H1 (cell line): ENCODE measurements around the gene NLRP7. TPM values are rescaled to one million over a fixed set of nuclear protein-coding genes. Genes with fewer than 3 reads are reported as not detected.

Source experiments
- CTCF ChIA-PET: fragments of 300-600 bp; sonication (Branson Sonifier 250); formaldehyde crosslinking; loops from one replicate; lab custom pipeline; 2021; ENCODE audit not compliant: partially characterized antibody; lab: Charles Lee
- POLR2A ChIA-PET: fragments of 300-600 bp; sonication (Branson Sonifier 250); formaldehyde crosslinking; loops from one replicate; lab custom pipeline; 2021; ENCODE audit warnings: inconsistent platforms; ENCODE audit not compliant: partially characterized antibody; lab: Charles Lee
- DNase-seq, 2 experiments: peaks; one replicate each; pipeline versions ENCODE4 v3.0.0 to v3.0.0-alpha.2; 2010 to 2022; ENCODE audit warnings: low spot score in 2 of 2, low read depth in 1 of 2, mixed read lengths in 1 of 2
- FAIRE-seq: peaks from 2 replicates; lab custom pipeline; 2011; peaks lifted over from hg19 to GRCh38; lab: Jason Lieb, UNC
- H2AFZ ChIP-seq: 2 replicates; pipeline ENCODE4 v1.8.1; 2012; ENCODE audit warnings: low read length, inconsistent platforms
- H2AK5ac ChIP-seq: 2 replicates; pipeline ENCODE4 v1.6.1; 2013; ENCODE audit warnings: low read depth, low read length
- H2BK120ac ChIP-seq: replicated peaks from 2 replicates; pipeline ENCODE3; 2013; ENCODE audit warnings: low read depth, low read length, inconsistent platforms
- H2BK12ac ChIP-seq: 2 replicates; pipeline ENCODE4 v1.6.1; 2013; ENCODE audit warnings: low read depth, low read length
- H2BK15ac ChIP-seq: 2 replicates; pipeline ENCODE4 v1.6.1; 2013; ENCODE audit warnings: low read length
- H2BK20ac ChIP-seq: 2 replicates; pipeline ENCODE4 v1.6.1; 2013; ENCODE audit warnings: low read length
- H2BK5ac ChIP-seq: 2 replicates; pipeline ENCODE4 v1.6.1; 2013; ENCODE audit warnings: low read depth, low read length
- H3K14ac ChIP-seq: 2 replicates; pipeline ENCODE4 v1.6.1; 2013; ENCODE audit warnings: inconsistent platforms; ENCODE audit not compliant: insufficient read length
- H3K18ac ChIP-seq: 2 replicates; pipeline ENCODE4 v1.6.1; 2013; ENCODE audit warnings: low read length; ENCODE audit errors: extremely low read depth
- H3K23ac ChIP-seq: 2 replicates; pipeline ENCODE4 v1.6.1; 2013; ENCODE audit warnings: inconsistent platforms; ENCODE audit not compliant: insufficient read length
- H3K23me2 ChIP-seq: 2 replicates; pipeline ENCODE4 v1.6.1; 2013; ENCODE audit warnings: low read depth, low read length
- H3K27ac ChIP-seq: 2 replicates; pipeline ENCODE4 v1.6.1; 2011; ENCODE audit warnings: low read depth, low read length, inconsistent platforms
- H3K27me3 ChIP-seq, 4 experiments: replicated peaks in 1 of 4; 1 replicate in 1 of 4; 2 replicates in 3 of 4; pipeline versions ENCODE4 v1.6.1 to v1.8.1; 2011 to 2013; ENCODE audit warnings: low read length in 3 of 4, mild to moderate bottlenecking in 3 of 4, inconsistent platforms in 2 of 4, mixed read lengths in 2 of 4, moderate library complexity in 1 of 4; ENCODE audit not compliant: control insufficient read depth in 3 of 4, insufficient read depth in 3 of 4; ENCODE audit errors: extremely low read depth in 1 of 4
- H3K36me3 ChIP-seq, 4 experiments: 2 replicates each; pipeline versions ENCODE4 v1.6.1 to v1.8.1; 2011 to 2013; ENCODE audit warnings: mild to moderate bottlenecking in 4 of 4, low read length in 3 of 4, moderate library complexity in 2 of 4, control low read depth in 1 of 4, inconsistent platforms in 1 of 4; ENCODE audit not compliant: insufficient read depth in 4 of 4, control insufficient read depth in 2 of 4
- H3K4ac ChIP-seq: replicated peaks from 2 replicates; pipeline ENCODE3; 2013; ENCODE audit warnings: low read length, low read depth, mixed read lengths, inconsistent platforms; ENCODE audit not compliant: insufficient read length
- H3K4me1 ChIP-seq, 4 experiments: replicated peaks in 1 of 4; 1 replicate in 1 of 4; 2 replicates in 3 of 4; pipeline versions ENCODE4 v1.6.1 to v1.8.1; 2011 to 2013; ENCODE audit warnings: low read length in 3 of 4, inconsistent platforms in 2 of 4, mixed read lengths in 1 of 4; ENCODE audit not compliant: insufficient read depth in 4 of 4, control insufficient read depth in 3 of 4
- H3K4me2 ChIP-seq, 2 experiments: 2 replicates each; pipeline versions ENCODE4 v1.6.1 to v1.8.1; 2011 to 2013; ENCODE audit warnings: low read depth in 2 of 2, low read length in 2 of 2, control low read depth in 1 of 2, inconsistent platforms in 1 of 2, mild to moderate bottlenecking in 1 of 2; ENCODE audit not compliant: insufficient read depth in 1 of 2
- H3K4me3 ChIP-seq, 4 experiments: fragments of 200-600, 300-600 bp in 1 of 4; sonication (generic), shearing (Covaris generic), sonication (Bioruptor Twin) in 1 of 4; 2 replicates each; pipeline versions ENCODE4 v1.5.1 to v1.8.1; 2011 to 2016; ENCODE audit warnings: low read length in 4 of 4, low read depth in 3 of 4, control low read depth in 2 of 4, inconsistent platforms in 2 of 4, mild to moderate bottlenecking in 2 of 4, mixed read lengths in 1 of 4, moderate library complexity in 1 of 4; ENCODE audit not compliant: insufficient read depth in 2 of 4; ENCODE audit errors: extremely low read depth in 1 of 4
- H3K56ac ChIP-seq: replicated peaks from 2 replicates; pipeline ENCODE3; 2013; ENCODE audit warnings: low read depth, mild to moderate bottlenecking, mixed read lengths, low read length, inconsistent platforms; ENCODE audit not compliant: insufficient read length
- H3K79me1 ChIP-seq: 2 replicates; pipeline ENCODE4 v1.6.1; 2013; ENCODE audit warnings: low read depth, low read length, control low read depth
- H3K79me2 ChIP-seq, 2 experiments: 2 replicates each; pipeline versions ENCODE4 v1.6.1 to v1.8.1; 2012 to 2013; ENCODE audit warnings: low read length in 2 of 2, mild to moderate bottlenecking in 2 of 2, inconsistent platforms in 1 of 2; ENCODE audit not compliant: insufficient read depth in 2 of 2, control insufficient read depth in 1 of 2
- H3K9ac ChIP-seq, 4 experiments: replicated peaks in 1 of 4; 1 replicate in 1 of 4; 2 replicates in 3 of 4; pipeline versions ENCODE4 v1.6.1 to v1.8.1; 2011 to 2013; ENCODE audit warnings: low read depth in 3 of 4, low read length in 3 of 4, control low read depth in 2 of 4, mild to moderate bottlenecking in 2 of 4, moderate library complexity in 2 of 4, inconsistent platforms in 1 of 4; ENCODE audit errors: extremely low read depth in 1 of 4
- H3K9me3 ChIP-seq, 2 experiments: 2 replicates each; pipeline versions ENCODE4 v1.6.1 to v1.8.1; 2012 to 2013; ENCODE audit warnings: mild to moderate bottlenecking in 2 of 2, moderate library complexity in 2 of 2, control low read depth in 1 of 2, inconsistent platforms in 1 of 2, low read depth in 1 of 2, low read length in 1 of 2, mixed read lengths in 1 of 2; ENCODE audit not compliant: insufficient read depth in 2 of 2
- H4K20me1 ChIP-seq, 2 experiments: replicated peaks in 1 of 2; 2 replicates each; pipeline versions ENCODE3 to v1.8.1; 2011 to 2013; ENCODE audit warnings: inconsistent platforms in 2 of 2, low read length in 2 of 2, mild to moderate bottlenecking in 1 of 2; ENCODE audit not compliant: insufficient read depth in 2 of 2, control insufficient read depth in 1 of 2
- H4K5ac ChIP-seq: 2 replicates; pipeline ENCODE4 v1.6.1; 2013; ENCODE audit warnings: low read length, low read depth, mixed read lengths, inconsistent platforms; ENCODE audit not compliant: insufficient read length
- H4K8ac ChIP-seq: 2 replicates; pipeline ENCODE4 v1.8.0; 2013; ENCODE audit warnings: mild to moderate bottlenecking, moderate library complexity, low read length, inconsistent platforms; ENCODE audit not compliant: insufficient read depth; ENCODE audit errors: extremely low read depth
- H4K91ac ChIP-seq: replicated peaks from 2 replicates; pipeline ENCODE3; 2013; ENCODE audit warnings: low read length, mixed read lengths, inconsistent platforms; ENCODE audit not compliant: insufficient read length
- RAD21 ChIP-seq, 2 experiments: IDR thresholded peaks in 1 of 2; conservative IDR thresholded peaks in 1 of 2; 2 replicates each; pipeline ENCODE4 v1.6.1; 2011; ENCODE audit warnings: low read depth in 2 of 2, low read length in 2 of 2, improper control_type of control experiment in 1 of 2, inconsistent platforms in 1 of 2, mild to moderate bottlenecking in 1 of 2, moderate library complexity in 1 of 2
- SIRT6 ChIP-seq: IDR thresholded peaks from one replicate; pipeline ENCODE4 v1.7.1; 2012; ENCODE audit warnings: low read length, inconsistent platforms
- WGBS, 2 experiments: shearing (Covaris generic) in 1 of 2; methylation state at CpG; one replicate each; pipeline versions ENCODE4 v1.1.6 to v1.1.7; 2013 to 2015; ENCODE audit warnings: low lambda C conversion rate in 2 of 2, mixed read lengths in 2 of 2, inconsistent platforms in 1 of 2, low coverage in 1 of 2, missing lambda C conversion rate in 1 of 2; ENCODE audit not compliant: insufficient replicate concordance in 2 of 2, insufficient coverage in 1 of 2, insufficient read length in 1 of 2; ENCODE audit errors: extremely low coverage in 1 of 2, missing lambda C conversion rate in 1 of 2; 5-methylcytosine and 5-hydroxymethylcytosine counted together
- polyA plus RNA-seq, 7 experiments: library from polyadenylated mRNA; depleted of rRNA in 3 of 7; stranded (reverse) in 5 of 7; unstranded in 2 of 7; fragments of >200 nt in 5 of 7; fragments of 200-250 nt in 2 of 7; gene quantifications; 1 replicate in 5 of 7; 2 replicates in 1 of 7; 4 replicates in 1 of 7; pipeline versions ENCODE4 v1.2.1 to v1.2.3, GENCODE V29; 2011 to 2013; ENCODE audit warnings: missing spikeins in 2 of 7, mixed read lengths in 2 of 7
- total RNA-seq: library from RNA; stranded (reverse); fragmentation: NEBNext Ultra II Directional; extraction: Animal tissue kit (Norgen Biotek cat#: 25700); gene quantifications from 2 replicates; pipeline ENCODE4 v1.2.1, GENCODE V29; 2021
- TF ChIP-seq, protein P1 (sequence below), 3 experiments: IDR thresholded peaks; 1 replicate in 2 of 3; 2 replicates in 1 of 3; pipeline versions ENCODE4 v1.5.1 to v1.6.1; 2011; ENCODE audit warnings: low read length in 3 of 3, mild to moderate bottlenecking in 3 of 3, inconsistent platforms in 2 of 3, low read depth in 1 of 3, moderate library complexity in 1 of 3; ENCODE audit not compliant: insufficient read depth in 1 of 3; ENCODE audit errors: control extremely low read depth in 1 of 3

The NLRP7 gene
- total and polyA plus RNA-seq, 2 of the 8 experiments (the other 6 are each of a cell fraction or from before 2014, with no cell fraction given): 0.91 to 1.2 TPM

DNA sequence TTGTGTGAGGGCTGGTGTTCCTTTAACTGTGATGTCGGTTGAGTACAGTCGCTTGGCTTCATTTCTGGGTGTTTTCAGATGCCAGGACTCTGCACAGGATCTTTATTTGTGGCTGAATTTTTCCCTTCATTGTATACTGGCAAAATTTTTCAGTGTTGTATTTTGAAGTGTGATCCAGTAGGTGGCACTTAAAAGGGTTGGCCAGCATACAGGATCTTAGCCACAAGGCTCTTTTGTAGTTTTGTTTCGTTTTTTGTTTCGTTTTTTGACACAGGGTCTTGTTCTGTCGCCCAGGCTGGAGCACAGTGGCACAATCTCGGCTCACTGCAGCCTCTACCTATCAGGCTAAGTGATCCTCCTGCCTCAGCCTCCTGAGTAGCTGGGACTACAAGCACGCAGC lies 64.6 kb downstream of the NLRP7 start:
- TF ChIP-seq RAD21 (IDR thresholded peaks at IDR 0.05 in 1 of 2, conservative IDR thresholded peaks at IDR 0.05 in 1 of 2; ENCODE audit: low read depth in 2 of 2, low read length in 2 of 2) (peak in 1 of 2 experiments; percentile 34; a peak in 1 of 4 replicates), SIRT6 (no peak)
- TF ChIP-seq, protein P1, sequence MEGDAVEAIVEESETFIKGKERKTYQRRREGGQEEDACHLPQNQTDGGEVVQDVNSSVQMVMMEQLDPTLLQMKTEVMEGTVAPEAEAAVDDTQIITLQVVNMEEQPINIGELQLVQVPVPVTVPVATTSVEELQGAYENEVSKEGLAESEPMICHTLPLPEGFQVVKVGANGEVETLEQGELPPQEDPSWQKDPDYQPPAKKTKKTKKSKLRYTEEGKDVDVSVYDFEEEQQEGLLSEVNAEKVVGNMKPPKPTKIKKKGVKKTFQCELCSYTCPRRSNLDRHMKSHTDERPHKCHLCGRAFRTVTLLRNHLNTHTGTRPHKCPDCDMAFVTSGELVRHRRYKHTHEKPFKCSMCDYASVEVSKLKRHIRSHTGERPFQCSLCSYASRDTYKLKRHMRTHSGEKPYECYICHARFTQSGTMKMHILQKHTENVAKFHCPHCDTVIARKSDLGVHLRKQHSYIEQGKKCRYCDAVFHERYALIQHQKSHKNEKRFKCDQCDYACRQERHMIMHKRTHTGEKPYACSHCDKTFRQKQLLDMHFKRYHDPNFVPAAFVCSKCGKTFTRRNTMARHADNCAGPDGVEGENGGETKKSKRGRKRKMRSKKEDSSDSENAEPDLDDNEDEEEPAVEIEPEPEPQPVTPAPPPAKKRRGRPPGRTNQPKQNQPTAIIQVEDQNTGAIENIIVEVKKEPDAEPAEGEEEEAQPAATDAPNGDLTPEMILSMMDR (IDR thresholded peaks at IDR 0.05; ENCODE audit: control extremely low read depth in 1 of 3, insufficient read depth in 1 of 3, low read depth in 1 of 3, low read length in 3 of 3): peak in 1 of 3 experiments; percentile 26; a peak in 2 of 4 replicates
- H3K14ac ChIP-seq: no peak overlapping the region
- no peak overlapping the region for H3K56ac ChIP-seq
- WGBS, 2 experiments: 89% methylated on average over 7 of the region's 7 CpGs; no CpG with 5 or more reads in 1 of the 2 experiments
- H3K4me3 ChIP-seq: no peak overlapping the region
- no peak overlapping the region for H3K23ac ChIP-seq
- no peaks in the 10 kb centered on the region for H3K23me2 ChIP-seq
- FAIRE-seq (no peak), DNase-seq (no peak)
- H3K4me1 ChIP-seq: no peaks in the 10 kb centered on the region; a peak in 1 of 7 replicates
- no peaks in the 10 kb centered on the region for H3K36me3 ChIP-seq
- H2AK5ac ChIP-seq: no peak overlapping the region
- no peak overlapping the region for H2AFZ ChIP-seq
- H3K18ac ChIP-seq: no peak overlapping the region
- H2BK15ac ChIP-seq: no peak overlapping the region
- H3K4me2 ChIP-seq: no peak overlapping the region
- no peaks in the 10 kb centered on the region for H4K20me1 ChIP-seq
- H3K79me2 ChIP-seq: no peaks in the 10 kb centered on the region
- H3K79me1 ChIP-seq: no peaks in the 10 kb centered on the region
- no peak overlapping the region for H4K91ac ChIP-seq
- ChIA-PET POLR2A (interaction anchor here (0.6 to 1.8 kb wide), 2 partner anchors 125 to 156 kb away, joined by 5 read pairs; no protein-coding TSS in a partner anchor), CTCF (interaction anchor here (0.6 to 3.0 kb wide), 11 partner anchors 21 to 402 kb away, joined by 3 to 39 read pairs (median 4); no protein-coding TSS in a partner anchor)
- no peak overlapping the region for H3K4ac ChIP-seq
- no peak overlapping the region for H3K27ac ChIP-seq
- peaks cover 0 to 3% (median 0%) of the 10 kb centered on the region in 4 experiments; a peak in 1 of 7 replicates for H3K27me3 ChIP-seq
- H2BK5ac ChIP-seq: no peak overlapping the region
- H2BK12ac ChIP-seq: 0 out of 2 replicates have a peak overlapping the region, but pooled peaks have one; percentile 94
- H4K5ac ChIP-seq: no peak overlapping the region
- no peaks in the 10 kb centered on the region; a peak in 1 of 4 replicates for H3K9me3 ChIP-seq
- no peak overlapping the region for H2BK120ac ChIP-seq
- no peak overlapping the region for H3K9ac ChIP-seq
- no peak overlapping the region for H4K8ac ChIP-seq
- no peak overlapping the region for H2BK20ac ChIP-seq
